ENCODE measurements around the gene RBFOX1.

- no peak for TF ChIP-seq POLR2A (IDR thresholded peaks at IDR 0.05)
- TF ChIP-seq EP300 (IDR thresholded peaks at IDR 0.05), result no peak
Measured at GRCh38 chr16:7443648-7444365, 111.2 kb downstream of the RBFOX1 start.
